HG03460 (cell line): ENCODE measurements around the gene TBC1D5.

Experiments used
- ATAC-seq: cut with Tn5 transposase; IDR thresholded peaks from one replicate; pipeline ENCODE4 v1.9.1; 2021; ENCODE audit not compliant: unreplicated experiment

TBC1D5 gene

DNA sequence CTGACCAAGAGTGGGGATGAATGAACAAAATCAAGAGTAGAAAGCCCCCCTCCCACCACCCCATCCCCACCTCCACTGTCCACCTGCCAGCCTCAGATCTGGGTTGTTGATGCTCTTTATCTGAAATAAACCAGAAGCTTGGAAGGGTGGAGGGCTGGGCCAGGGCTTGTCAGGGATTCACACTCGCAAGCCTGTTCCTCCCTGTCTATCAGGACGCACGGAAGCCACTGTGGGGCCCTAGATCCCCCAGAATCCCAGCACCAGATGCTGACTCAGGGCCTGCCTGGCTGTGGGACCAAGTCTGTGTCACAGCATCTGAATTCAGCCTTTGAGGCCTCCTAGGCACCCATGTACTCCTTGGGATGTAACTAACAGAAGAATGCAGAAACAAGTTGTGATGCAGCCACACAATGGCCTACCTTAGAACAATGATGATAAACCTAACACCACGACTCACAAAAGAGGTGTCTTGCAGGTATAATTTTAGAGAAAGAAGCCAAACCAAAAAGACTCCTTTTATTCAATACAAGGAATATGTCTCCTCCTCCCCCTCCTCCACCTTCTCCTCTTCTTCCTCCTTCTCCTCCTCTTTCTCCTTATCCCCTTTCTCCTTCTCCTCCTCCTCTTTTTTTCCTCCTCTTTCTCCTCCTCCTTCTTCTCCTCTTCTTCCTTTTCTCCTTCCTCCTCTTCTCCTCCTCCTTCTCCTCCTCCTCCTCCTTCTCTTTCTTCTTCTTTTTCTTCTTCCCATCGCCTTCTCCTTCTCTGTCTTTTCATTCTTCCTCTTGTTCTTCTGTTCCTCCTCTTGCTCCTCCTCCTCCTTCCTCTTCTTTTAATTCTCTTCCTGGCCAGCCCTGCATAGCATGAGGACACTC is 623.0 kb downstream of the TBC1D5 start:
- ATAC-seq, result no peak

GRCh38 chr3:17118771-17119170 is 623.7 kb downstream of the TBC1D5 start:
- ATAC-seq, result no peak

- ATAC-seq, result no peak
Measured at GRCh38 chr3:17116007-17116600, 626.3 kb downstream of the TBC1D5 start.

DNA sequence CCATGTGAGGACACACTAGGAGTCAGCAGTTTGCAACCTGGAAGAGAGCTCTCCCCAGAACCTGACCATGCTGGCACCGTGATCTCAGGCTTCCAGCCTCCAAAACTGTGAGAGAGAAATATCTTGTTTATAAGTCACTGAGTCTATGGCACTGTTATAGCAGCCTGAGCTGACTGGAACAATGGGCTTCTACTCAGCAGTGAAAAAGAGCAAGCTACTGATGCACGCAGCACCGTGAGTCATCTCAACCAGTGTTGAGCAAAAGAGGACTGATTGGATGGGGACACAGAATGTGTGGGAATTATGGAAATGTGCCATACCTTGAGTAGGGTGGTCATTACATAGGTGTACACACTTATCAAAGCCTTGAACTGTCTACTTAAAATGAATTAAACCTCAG is 627.2 kb downstream of the TBC1D5 start:
- ATAC-seq, result no peak

DNA sequence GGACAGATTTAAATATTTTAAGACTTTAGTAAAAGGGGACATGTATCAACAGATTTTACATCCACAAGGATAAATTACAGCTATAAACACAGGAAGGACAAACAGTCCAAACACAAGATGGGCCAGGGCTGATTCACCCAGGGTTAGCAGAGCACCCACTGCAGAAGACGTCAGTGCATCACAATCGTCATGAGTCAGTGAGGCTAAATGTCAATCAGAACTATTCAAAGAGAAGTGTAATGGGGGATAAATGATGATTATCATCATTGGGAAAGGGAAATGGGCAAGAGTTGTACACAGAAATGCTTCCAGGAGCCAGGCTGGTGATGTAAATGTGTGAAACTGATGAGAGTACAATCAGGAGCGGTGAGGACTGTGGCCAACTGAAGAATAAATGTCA is 630.8 kb downstream of the TBC1D5 start:
- no peak for ATAC-seq

- no peak for ATAC-seq
Measured at GRCh38 chr3:17110660-17111396, 631.6 kb downstream of the TBC1D5 start.
